ENCODE measurements around the gene ATP8B1.

- TF ChIP-seq POLR2A (IDR thresholded peaks at IDR 0.05) (no peak), CTCF (IDR thresholded peaks at IDR 0.05 in 4 of 5, conservative IDR thresholded peaks at IDR 0.05 in 1 of 5) (no peak)
These were observed 115.1 kb downstream of the ATP8B1 start for GRCh38 chr18:57687970-57688369.

Data from gastrocnemius medialis (tissue), 4 donors.